ENCODE measurements around the gene TWF2.
"Not testable (repeated sequence)": the region's sequence is repeated elsewhere in the genome, so short reads cannot be mapped to it uniquely, and the experiment has no call there.

TWF2 gene

DNA sequence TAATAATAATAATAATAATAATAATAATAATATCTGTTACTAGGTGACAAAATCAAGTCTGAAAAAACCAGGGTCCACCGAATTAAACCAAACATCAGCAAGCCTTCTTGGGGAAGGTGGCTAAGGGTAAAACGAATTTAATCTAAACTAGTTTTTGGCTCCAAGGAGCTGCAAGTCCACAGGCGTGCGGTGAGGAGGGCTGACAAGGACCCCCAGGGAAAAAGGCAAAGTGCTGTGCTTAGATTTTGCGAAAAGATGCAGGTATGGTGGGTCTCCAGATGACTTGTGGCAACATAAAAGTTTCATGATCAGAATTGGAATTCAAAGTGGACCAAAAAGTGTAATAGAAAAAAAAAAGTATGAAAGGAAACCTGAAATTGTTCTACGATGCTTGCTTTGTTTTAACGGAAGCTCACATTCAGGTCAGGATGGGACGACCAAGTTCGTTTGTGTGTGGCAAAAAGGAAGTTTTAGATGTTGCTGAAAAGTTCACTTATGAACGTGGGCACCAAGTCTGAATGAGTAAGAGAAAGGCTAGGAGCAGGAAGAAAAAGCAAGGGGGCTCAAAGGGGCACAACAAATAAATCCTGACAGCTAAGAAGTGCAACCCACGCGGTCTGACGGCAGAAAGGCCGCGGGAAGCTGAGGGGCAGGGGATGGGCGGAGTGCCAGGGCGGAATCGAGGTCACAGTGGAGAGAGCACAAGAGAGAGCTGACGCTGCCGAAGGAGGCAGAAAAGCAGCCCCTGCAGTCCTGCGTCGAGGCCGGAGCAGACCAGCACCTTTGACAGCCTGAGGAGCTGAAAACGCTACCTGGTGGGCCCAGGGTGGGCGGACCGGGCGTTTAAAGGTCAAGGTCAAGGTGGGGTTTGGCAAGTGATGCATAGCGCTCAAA is 38.4 kb upstream of the TWF2 start:
- Histone ChIP-seq H3K4me3 (replicated peaks; ENCODE audit: insufficient read depth, low read length) (peak overlapping the region; percentile 86), H3K27ac (replicated peaks) (peak overlapping the region; percentile 92), H3K27me3 (ENCODE audit: insufficient read depth, poor library complexity, severe bottlenecking) (no peaks in the 10 kb centered on the region)
- DNase-seq (ENCODE audit: low read depth in 1 of 2, low spot score in 1 of 2): peak in 1 of 2 experiments; percentile 67
- peak; percentile 46; the same call in 1 of the 2 replicates for TF ChIP-seq POLR2AphosphoS5 (IDR thresholded peaks at IDR 0.05; ENCODE audit: low read depth)
- TF ChIP-seq, protein P1, sequence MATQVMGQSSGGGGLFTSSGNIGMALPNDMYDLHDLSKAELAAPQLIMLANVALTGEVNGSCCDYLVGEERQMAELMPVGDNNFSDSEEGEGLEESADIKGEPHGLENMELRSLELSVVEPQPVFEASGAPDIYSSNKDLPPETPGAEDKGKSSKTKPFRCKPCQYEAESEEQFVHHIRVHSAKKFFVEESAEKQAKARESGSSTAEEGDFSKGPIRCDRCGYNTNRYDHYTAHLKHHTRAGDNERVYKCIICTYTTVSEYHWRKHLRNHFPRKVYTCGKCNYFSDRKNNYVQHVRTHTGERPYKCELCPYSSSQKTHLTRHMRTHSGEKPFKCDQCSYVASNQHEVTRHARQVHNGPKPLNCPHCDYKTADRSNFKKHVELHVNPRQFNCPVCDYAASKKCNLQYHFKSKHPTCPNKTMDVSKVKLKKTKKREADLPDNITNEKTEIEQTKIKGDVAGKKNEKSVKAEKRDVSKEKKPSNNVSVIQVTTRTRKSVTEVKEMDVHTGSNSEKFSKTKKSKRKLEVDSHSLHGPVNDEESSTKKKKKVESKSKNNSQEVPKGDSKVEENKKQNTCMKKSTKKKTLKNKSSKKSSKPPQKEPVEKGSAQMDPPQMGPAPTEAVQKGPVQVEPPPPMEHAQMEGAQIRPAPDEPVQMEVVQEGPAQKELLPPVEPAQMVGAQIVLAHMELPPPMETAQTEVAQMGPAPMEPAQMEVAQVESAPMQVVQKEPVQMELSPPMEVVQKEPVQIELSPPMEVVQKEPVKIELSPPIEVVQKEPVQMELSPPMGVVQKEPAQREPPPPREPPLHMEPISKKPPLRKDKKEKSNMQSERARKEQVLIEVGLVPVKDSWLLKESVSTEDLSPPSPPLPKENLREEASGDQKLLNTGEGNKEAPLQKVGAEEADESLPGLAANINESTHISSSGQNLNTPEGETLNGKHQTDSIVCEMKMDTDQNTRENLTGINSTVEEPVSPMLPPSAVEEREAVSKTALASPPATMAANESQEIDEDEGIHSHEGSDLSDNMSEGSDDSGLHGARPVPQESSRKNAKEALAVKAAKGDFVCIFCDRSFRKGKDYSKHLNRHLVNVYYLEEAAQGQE (IDR thresholded peaks at IDR 0.05; ENCODE audit: insufficient replicate concordance, low read depth): no peak

DNA sequence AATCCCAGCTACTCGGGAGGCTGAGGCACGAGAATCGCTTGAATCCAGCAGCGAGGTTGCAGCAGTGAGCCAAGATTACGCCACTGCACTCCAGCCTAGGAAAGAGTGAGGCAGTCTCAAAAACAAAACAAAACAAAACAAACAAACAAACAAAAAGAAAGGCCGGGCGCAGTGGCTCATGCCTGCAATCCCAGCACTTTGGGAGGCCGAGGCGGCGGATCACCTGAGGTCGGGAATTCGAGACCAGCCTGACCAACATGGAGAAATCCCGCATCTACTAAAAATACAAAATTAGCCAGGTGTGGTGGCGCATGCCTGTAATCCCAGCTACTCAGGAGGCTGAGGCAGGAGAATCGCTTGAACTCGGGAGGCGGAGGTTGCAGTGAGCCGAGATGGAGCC is 35.8 kb upstream of the TWF2 start:
- not testable (repeated sequence) for H3K27ac ChIP-seq (replicated peaks); DNase-seq (ENCODE audit: low read depth in 1 of 2, low spot score in 1 of 2); H3K27me3 ChIP-seq (ENCODE audit: insufficient read depth, poor library complexity, severe bottlenecking); H3K4me3 ChIP-seq (replicated peaks; ENCODE audit: insufficient read depth, low read length)

DNA sequence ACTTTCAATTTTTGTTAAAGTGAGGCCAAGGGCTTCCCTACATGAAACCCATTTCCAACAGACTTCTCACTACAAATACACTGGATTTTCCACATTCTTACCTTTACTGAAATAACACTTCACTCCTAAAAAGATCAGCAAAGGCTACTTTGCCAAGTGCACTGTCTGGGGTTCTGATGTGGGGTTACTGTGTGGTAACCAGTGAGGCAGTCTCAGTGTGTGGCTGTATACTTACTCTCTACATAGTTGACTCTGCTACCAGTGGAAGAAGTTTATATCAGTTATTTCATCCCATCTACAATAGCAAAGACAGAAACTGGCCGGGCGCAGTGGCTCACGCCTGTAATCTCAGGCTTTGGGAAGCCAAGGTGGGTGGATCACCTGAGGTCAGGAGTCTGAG is 33.9 kb upstream of the TWF2 start:
- TF ChIP-seq POLR2AphosphoS5 (IDR thresholded peaks at IDR 0.05; ENCODE audit: low read depth) (no peak), GABPA (IDR thresholded peaks at IDR 0.05; ENCODE audit: low read depth) (no peak), SPI1 (IDR thresholded peaks at IDR 0.05; ENCODE audit: borderline replicate concordance, low read depth) (no peak)
- TF ChIP-seq, protein P1 (IDR thresholded peaks at IDR 0.05; ENCODE audit: insufficient replicate concordance, low read depth): no peak
- TF ChIP-seq, protein P2, sequence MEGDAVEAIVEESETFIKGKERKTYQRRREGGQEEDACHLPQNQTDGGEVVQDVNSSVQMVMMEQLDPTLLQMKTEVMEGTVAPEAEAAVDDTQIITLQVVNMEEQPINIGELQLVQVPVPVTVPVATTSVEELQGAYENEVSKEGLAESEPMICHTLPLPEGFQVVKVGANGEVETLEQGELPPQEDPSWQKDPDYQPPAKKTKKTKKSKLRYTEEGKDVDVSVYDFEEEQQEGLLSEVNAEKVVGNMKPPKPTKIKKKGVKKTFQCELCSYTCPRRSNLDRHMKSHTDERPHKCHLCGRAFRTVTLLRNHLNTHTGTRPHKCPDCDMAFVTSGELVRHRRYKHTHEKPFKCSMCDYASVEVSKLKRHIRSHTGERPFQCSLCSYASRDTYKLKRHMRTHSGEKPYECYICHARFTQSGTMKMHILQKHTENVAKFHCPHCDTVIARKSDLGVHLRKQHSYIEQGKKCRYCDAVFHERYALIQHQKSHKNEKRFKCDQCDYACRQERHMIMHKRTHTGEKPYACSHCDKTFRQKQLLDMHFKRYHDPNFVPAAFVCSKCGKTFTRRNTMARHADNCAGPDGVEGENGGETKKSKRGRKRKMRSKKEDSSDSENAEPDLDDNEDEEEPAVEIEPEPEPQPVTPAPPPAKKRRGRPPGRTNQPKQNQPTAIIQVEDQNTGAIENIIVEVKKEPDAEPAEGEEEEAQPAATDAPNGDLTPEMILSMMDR (IDR thresholded peaks at IDR 0.05; ENCODE audit: insufficient read depth, low read length): no peak
- Histone ChIP-seq H3K27me3 (ENCODE audit: insufficient read depth, poor library complexity, severe bottlenecking) (no peaks in the 10 kb centered on the region), H3K4me3 (replicated peaks; ENCODE audit: insufficient read depth, low read length) (no peak overlapping the region), H3K27ac (replicated peaks) (no peak overlapping the region)
- DNase-seq (ENCODE audit: low read depth in 1 of 2, low spot score in 1 of 2): no peak

DNA sequence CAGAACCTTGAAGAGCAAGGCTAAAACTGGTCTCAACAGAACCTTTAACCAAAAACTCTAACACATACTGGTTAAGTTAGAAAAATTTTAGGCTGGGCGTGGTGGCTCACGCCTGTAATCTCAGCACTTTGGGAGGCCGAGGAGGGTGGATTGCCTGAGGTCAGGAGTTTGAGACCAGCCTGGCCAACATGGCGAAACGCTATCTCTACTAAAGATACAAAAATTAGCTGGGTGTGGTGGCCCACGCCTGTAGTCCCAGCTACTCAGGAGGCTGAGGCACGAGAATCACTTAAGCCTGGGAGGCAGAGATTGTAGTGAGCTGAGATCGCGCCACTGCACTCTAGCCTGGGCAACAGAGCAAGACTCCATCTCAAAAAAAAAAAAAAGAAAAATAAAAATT is 33.2 kb upstream of the TWF2 start:
- not testable (repeated sequence) for DNase-seq (ENCODE audit: low read depth in 1 of 2, low spot score in 1 of 2); H3K4me3 ChIP-seq (replicated peaks; ENCODE audit: insufficient read depth, low read length); H3K27me3 ChIP-seq (ENCODE audit: insufficient read depth, poor library complexity, severe bottlenecking); H3K27ac ChIP-seq (replicated peaks)

DNA sequence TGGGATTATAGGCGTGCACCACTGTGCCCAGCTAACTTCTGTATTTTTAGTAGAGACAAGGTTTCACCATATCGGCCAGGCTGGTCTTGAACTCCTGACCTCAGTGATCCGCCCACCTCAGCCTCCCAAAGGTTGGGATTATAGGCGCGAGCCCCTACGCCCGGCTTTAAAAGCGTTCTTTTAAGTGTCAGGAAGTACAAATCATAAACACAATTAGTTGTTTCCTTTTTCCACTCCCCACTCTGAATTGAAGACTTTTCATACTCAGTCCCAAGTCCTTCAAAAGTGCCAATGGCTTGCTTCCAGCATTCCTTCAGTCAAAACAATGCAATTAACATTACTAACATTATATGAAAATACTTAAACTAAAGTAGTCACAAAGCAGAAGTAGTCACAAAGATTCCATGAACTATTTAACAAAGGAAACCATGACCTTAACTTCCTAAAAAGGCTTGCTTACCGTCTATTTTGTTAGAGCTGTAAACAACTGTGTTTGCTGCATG is 31.3 kb upstream of the TWF2 start:
- no peak for TF ChIP-seq SPI1 (IDR thresholded peaks at IDR 0.05; ENCODE audit: borderline replicate concordance, low read depth)
- no peak for TF ChIP-seq POLR2AphosphoS5 (IDR thresholded peaks at IDR 0.05; ENCODE audit: low read depth)
- TF ChIP-seq, protein P1 (IDR thresholded peaks at IDR 0.05; ENCODE audit: insufficient replicate concordance, low read depth): no peak
- TF ChIP-seq, protein P2 (IDR thresholded peaks at IDR 0.05; ENCODE audit: insufficient read depth, low read length): no peak
- no peak for TF ChIP-seq GABPA (IDR thresholded peaks at IDR 0.05; ENCODE audit: low read depth)

More for the DNA sequence above, 31.3 kb upstream of the TWF2 start:
- DNase-seq (ENCODE audit: low read depth in 1 of 2, low spot score in 1 of 2): peak in 1 of 2 experiments; percentile 30
- Histone ChIP-seq H3K27me3 (ENCODE audit: insufficient read depth, poor library complexity, severe bottlenecking) (no peaks in the 10 kb centered on the region), H3K4me3 (replicated peaks; ENCODE audit: insufficient read depth, low read length) (no peak overlapping the region), H3K27ac (replicated peaks) (peak overlapping the region; percentile 44)
